Measurements from ENCODE around the gene CDK4. TPM values are rescaled to one million over a fixed set of nuclear protein-coding genes. Genes with fewer than 3 reads are reported as not detected.
A peak's percentile ranks its signal among the peaks of the same experiment; 100 is the strongest.

CDK4 gene
- total and polyA plus RNA-seq, 2 of the 4 experiments (the other 2 are of a cell fraction): 261 to 297 TPM

GRCh38 chr12:57724003-57724935, 27.8 kb downstream of the CDK4 start:
- ATAC-seq (ENCODE audit: low read depth) (no peak), DNase-seq (no peak)
- Histone ChIP-seq H3K4me2 (ENCODE audit: low read depth, low read length) (no peak overlapping the region), H3K27ac (ENCODE audit: insufficient read depth, low read length) (no peak overlapping the region), H4K20me1 (ENCODE audit: insufficient read depth, low read length) (peaks cover 9% of the 10 kb centered on the region; the same call in 1 of the 2 replicates), H2AFZ (replicated peaks; ENCODE audit: low read length, poor library complexity) (no peak overlapping the region), H3K4me3 (ENCODE audit: insufficient read depth, low read depth, low read length) (no peak overlapping the region), H4K91ac (ENCODE audit: insufficient read depth, low read depth, low read length) (no peak overlapping the region), H2BK5ac (ENCODE audit: low read depth, low read length, poor library complexity, severe bottlenecking) (no peak overlapping the region), H3K18ac (ENCODE audit: low read depth, low read length) (no peak overlapping the region), H2BK15ac (ENCODE audit: low read depth, low read length) (no peak overlapping the region), H3K79me1 (ENCODE audit: low read depth in 1 of 2, low read length in 2 of 2) (peaks cover 0 to 17% of the 10 kb centered on the region in 2 experiments; a peak in 1 of 4 replicates), H2AK9ac (replicated peaks; ENCODE audit: low read depth, low read length, poor library complexity) (peak overlapping the region; percentile 43), H2BK120ac (ENCODE audit: low read depth, low read length) (no peak overlapping the region), H3K9me3 (ENCODE audit: control insufficient read depth, insufficient read depth, low read length) (no peaks in the 10 kb centered on the region), H2BK20ac (ENCODE audit: low read depth, low read length) (no peak overlapping the region), H4K8ac (ENCODE audit: low read depth in 2 of 2, low read length in 2 of 2) (no peak overlapping the region), H2AK5ac (ENCODE audit: low read depth, low read length) (no peak overlapping the region), H3K36me3 (ENCODE audit: control insufficient read depth, insufficient read depth, low read length) (peaks cover 22% of the 10 kb centered on the region), H3K9me1 (ENCODE audit: insufficient read depth, low read length) (peaks cover 8% of the 10 kb centered on the region; the same call in 1 of the 2 replicates), H3K27me3 (ENCODE audit: control insufficient read depth, insufficient read depth, low read length) (no peaks in the 10 kb centered on the region; the same call in 1 of the 2 replicates), H3K4me1 (ENCODE audit: control insufficient read depth, insufficient read depth, low read length) (0 out of 2 replicates have a peak, but pooled peaks cover 4% of the 10 kb centered on the region), H3K4ac (ENCODE audit: low read depth, low read length) (no peak overlapping the region), H3K56ac (ENCODE audit: extremely low read depth, insufficient read depth, low read length) (no peak overlapping the region), H3K14ac (replicated peaks; ENCODE audit: low read depth, low read length) (no peak overlapping the region), H3K23ac (ENCODE audit: low read depth, low read length) (no peak overlapping the region), H4K5ac (ENCODE audit: low read depth, low read length) (no peak overlapping the region), H3K9ac (ENCODE audit: low read depth, low read length) (no peak overlapping the region)
- POLR2A ChIA-PET (ENCODE audit: unreplicated experiment): no interaction called here
- CTCF ChIA-PET: no interaction called here
- intact Hi-C loops (cut with micrococcal nuclease): no loop called here
- dilution Hi-C loops (cut with HindIII; ENCODE audit: low sequenced_read_pairs, unreplicated experiment): no loop called here
- WGBS, 2 experiments (ENCODE audit: extremely low coverage in 2 of 2, insufficient read length in 1 of 2): 78% methylated on average over 2 of the region's 12 CpGs; no CpG with 5 or more reads in 1 of the 2 experiments
- in situ Hi-C loops (cut with MboI; ENCODE audit: low sequenced_read_pairs): no loop called here
- no TSS peak for BruUV-seq (replicated peaks)
- TF ChIP-seq, protein P1, sequence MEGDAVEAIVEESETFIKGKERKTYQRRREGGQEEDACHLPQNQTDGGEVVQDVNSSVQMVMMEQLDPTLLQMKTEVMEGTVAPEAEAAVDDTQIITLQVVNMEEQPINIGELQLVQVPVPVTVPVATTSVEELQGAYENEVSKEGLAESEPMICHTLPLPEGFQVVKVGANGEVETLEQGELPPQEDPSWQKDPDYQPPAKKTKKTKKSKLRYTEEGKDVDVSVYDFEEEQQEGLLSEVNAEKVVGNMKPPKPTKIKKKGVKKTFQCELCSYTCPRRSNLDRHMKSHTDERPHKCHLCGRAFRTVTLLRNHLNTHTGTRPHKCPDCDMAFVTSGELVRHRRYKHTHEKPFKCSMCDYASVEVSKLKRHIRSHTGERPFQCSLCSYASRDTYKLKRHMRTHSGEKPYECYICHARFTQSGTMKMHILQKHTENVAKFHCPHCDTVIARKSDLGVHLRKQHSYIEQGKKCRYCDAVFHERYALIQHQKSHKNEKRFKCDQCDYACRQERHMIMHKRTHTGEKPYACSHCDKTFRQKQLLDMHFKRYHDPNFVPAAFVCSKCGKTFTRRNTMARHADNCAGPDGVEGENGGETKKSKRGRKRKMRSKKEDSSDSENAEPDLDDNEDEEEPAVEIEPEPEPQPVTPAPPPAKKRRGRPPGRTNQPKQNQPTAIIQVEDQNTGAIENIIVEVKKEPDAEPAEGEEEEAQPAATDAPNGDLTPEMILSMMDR (conservative IDR thresholded peaks at IDR 0.05; ENCODE audit: low read depth, low read length): no peak
- TF ChIP-seq RAD21 (IDR thresholded peaks at IDR 0.05; ENCODE audit: low read length) (no peak), USF2 (IDR thresholded peaks at IDR 0.05; ENCODE audit: low read depth, low read length) (no peak), NFE2L2 (IDR thresholded peaks at IDR 0.05; ENCODE audit: low read depth, low read length) (no peak), CEBPB (IDR thresholded peaks at IDR 0.05; ENCODE audit: low read depth, low read length) (no peak), POLR2A (IDR thresholded peaks at IDR 0.05; ENCODE audit: low read depth, low read length) (no peak), MAFK (IDR thresholded peaks at IDR 0.05; ENCODE audit: low read depth, low read length) (no peak), RCOR1 (IDR thresholded peaks at IDR 0.05; ENCODE audit: insufficient replicate concordance, low read length) (no peak), MXI1 (IDR thresholded peaks at IDR 0.05; ENCODE audit: borderline replicate concordance, low read depth, low read length) (no peak), FOS (IDR thresholded peaks at IDR 0.05; ENCODE audit: low read depth, low read length) (no peak)
- TF ChIP-seq, protein P2, sequence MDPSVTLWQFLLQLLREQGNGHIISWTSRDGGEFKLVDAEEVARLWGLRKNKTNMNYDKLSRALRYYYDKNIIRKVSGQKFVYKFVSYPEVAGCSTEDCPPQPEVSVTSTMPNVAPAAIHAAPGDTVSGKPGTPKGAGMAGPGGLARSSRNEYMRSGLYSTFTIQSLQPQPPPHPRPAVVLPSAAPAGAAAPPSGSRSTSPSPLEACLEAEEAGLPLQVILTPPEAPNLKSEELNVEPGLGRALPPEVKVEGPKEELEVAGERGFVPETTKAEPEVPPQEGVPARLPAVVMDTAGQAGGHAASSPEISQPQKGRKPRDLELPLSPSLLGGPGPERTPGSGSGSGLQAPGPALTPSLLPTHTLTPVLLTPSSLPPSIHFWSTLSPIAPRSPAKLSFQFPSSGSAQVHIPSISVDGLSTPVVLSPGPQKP (IDR thresholded peaks at IDR 0.05; ENCODE audit: borderline replicate concordance, low read depth, low read length): no peak

All from IMR-90 (cell line).